Measurements from ENCODE around the gene GKAP1.

DNA sequence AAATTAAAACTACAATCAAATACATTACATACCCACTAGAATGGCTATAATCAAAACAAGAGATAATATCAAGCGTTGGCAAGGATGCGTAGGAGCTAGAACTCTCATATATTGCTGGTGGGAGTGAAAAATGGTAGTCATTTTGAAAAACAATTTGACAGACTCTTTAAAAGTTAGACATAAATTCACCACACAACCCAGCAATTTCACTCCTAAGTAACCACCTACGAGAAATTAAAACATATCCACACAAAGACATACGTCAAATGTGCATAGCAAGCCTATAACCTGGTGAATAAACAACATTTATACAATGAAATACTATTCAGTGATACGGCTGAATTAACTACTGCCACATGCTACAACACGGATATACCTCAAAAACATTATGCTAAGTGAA lies 44.7 kb downstream of the GKAP1 start:
- TF ChIP-seq, protein P1, sequence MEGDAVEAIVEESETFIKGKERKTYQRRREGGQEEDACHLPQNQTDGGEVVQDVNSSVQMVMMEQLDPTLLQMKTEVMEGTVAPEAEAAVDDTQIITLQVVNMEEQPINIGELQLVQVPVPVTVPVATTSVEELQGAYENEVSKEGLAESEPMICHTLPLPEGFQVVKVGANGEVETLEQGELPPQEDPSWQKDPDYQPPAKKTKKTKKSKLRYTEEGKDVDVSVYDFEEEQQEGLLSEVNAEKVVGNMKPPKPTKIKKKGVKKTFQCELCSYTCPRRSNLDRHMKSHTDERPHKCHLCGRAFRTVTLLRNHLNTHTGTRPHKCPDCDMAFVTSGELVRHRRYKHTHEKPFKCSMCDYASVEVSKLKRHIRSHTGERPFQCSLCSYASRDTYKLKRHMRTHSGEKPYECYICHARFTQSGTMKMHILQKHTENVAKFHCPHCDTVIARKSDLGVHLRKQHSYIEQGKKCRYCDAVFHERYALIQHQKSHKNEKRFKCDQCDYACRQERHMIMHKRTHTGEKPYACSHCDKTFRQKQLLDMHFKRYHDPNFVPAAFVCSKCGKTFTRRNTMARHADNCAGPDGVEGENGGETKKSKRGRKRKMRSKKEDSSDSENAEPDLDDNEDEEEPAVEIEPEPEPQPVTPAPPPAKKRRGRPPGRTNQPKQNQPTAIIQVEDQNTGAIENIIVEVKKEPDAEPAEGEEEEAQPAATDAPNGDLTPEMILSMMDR (IDR thresholded peaks at IDR 0.05) = no peak
- TF ChIP-seq POLR2A (IDR thresholded peaks at IDR 0.05) = no peak
